ENCODE data around the gene SLC12A4.
A peak's percentile ranks its signal among the peaks of the same experiment; 100 is the strongest.
"Not testable (repeated sequence)": the region's sequence is repeated elsewhere in the genome, so short reads cannot be mapped to it uniquely, and the experiment has no call there.

The SLC12A4 gene

DNA sequence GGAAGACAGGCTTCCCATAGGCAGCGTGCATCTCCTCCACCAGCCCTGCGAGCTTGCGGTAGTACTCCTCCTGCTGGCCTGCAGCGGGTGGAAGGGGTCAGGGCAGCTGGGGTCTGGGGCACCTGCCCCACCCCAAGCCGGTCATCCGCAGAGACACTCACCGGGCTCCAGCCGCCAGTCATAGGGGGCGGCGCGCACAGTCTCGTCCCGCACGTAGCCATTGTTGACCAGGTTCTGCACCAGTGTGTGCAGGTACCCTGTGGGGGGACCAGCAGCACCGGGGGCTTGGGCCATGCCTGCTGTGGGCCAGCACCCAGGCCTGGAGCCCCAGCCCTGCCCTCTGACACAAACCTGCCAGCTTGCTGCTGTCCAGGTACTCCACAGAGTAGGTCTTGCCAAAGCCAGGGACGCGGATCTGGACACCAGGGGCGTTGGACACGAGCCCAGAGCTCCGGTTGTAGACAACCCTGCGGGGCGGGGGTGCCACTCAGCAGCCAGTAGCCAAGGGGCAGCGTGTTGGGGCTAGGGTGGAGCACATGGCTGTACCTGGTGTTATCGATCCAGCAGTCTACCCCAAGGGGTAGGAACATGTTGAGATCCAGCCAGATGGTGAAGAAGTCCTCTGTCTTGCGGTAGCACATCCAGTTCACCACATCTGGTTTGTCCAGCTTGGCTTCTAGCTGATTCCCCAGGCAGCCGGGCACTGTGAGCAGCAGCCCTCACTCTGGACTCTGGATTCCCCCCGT lies 25.8 kb downstream of the SLC12A4 start:
- no peak for DNase-seq (ENCODE audit: low read depth in 1 of 2, low spot score in 1 of 2)

DNA sequence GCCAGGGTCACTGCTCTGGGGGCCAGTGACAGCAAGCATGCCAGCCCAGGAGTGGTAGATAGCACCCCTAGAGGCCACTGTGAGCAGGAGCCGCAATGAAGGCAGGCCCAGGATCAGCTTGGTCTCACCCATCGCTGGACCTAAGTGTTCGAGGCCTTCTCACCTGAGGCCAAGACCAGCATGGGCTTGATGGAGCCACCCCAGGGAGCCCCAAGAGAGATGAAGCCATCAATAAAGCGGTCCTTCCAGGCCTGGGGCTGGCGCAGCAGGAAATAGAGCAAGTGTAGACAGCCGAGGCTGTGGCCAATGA lies 26.3 kb downstream of the SLC12A4 start:
- no peak for DNase-seq (ENCODE audit: low read depth in 1 of 2, low spot score in 1 of 2)

- DNase-seq (ENCODE audit: low read depth in 1 of 2, low spot score in 1 of 2), result no peak
These were observed 26.8 kb downstream of the SLC12A4 start for GRCh38 chr16:67941469-67942199.

DNA sequence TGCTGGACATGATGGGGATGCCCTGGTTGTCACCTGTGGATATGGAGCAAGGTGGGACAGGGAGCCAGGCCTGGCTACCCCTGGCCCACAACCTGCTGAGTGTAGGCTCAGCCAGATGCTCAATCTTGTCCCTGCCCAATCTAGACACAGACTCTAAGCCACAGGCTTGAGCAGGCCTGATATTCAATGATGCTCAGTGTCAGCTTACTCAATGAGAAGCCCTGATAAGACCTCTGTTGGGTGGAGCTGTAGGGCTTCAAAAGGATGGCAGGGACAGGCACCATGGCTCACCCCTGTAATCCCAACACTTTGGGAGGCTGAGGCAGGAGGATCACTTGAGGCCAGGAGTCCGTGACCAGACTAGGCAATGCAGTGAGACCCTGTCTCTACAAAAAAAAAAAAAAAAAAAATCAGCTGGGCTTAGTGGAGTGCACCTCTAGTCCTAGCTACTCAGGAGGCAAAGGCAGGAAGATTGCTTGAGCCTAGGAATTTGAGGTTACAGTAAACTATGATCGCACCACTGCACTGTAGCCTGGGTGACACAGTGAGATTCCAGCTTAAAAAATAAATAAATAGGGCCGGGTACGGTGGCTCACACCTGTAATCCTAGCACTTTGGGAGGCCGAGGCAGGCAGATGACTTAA lies 27.9 kb downstream of the SLC12A4 start:
- DNase-seq (ENCODE audit: low read depth in 1 of 2, low spot score in 1 of 2), result no peak

GRCh38 chr16:67939507-67940445 lies 28.7 kb downstream of the SLC12A4 start:
- no peak for DNase-seq (ENCODE audit: low read depth in 1 of 2, low spot score in 1 of 2)

GRCh38 chr16:67937713-67938112 lies 30.7 kb downstream of the SLC12A4 start:
- DNase-seq (ENCODE audit: low read depth in 1 of 2, low spot score in 1 of 2), result not testable (repeated sequence)

GRCh38 chr16:67936880-67937605 lies 31.4 kb downstream of the SLC12A4 start:
- peak in 1 of 2 donors; percentile 57 for DNase-seq (ENCODE audit: low read depth in 1 of 2, low spot score in 1 of 2)

DNA sequence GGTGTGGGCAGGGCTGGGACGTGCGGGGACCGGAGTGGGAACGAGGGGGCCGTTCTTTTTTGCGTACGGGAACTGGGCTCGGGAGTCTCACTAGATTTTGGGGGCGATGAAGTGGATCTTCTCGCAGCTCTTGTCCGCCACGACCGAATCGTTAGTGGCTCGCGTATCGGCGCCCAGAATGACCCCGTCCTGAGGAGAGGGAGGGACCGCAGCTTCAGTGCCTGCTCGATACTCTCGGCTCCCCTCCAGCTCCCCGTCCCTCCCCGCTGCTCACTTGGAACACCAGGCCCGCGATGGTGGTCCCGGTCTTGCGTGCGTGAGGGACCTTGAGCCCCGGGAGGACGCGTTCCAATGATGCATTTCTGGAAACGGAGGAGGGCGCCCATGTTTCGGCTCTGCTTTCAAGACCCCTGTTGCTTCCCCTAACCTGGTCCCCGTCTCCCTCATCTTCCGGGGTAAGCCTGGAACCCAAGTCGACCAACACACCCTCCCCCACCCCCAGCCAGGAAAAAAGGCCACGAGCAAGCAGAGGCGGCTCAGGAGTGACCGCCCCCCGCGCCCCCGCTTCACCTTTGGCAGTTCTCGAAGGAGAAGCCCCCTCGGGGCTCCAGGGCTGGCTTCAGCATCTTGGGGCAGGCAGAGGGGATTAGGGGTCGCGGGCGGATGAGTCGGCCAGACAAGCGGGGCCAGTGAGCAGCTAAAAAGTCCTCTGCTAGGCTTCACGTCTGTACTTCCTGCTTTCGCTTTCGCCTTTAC lies 32.1 kb downstream of the SLC12A4 start, which contains the start of gene PSMB10:
PSMB10 (minus strand) TSS at position 727 of the 756 bp plus-strand sequence; CDS start at position 626, 101 bp downstream.
- peak in 1 of 2 donors; percentile 50 for DNase-seq (ENCODE audit: low read depth in 1 of 2, low spot score in 1 of 2)

DNA sequence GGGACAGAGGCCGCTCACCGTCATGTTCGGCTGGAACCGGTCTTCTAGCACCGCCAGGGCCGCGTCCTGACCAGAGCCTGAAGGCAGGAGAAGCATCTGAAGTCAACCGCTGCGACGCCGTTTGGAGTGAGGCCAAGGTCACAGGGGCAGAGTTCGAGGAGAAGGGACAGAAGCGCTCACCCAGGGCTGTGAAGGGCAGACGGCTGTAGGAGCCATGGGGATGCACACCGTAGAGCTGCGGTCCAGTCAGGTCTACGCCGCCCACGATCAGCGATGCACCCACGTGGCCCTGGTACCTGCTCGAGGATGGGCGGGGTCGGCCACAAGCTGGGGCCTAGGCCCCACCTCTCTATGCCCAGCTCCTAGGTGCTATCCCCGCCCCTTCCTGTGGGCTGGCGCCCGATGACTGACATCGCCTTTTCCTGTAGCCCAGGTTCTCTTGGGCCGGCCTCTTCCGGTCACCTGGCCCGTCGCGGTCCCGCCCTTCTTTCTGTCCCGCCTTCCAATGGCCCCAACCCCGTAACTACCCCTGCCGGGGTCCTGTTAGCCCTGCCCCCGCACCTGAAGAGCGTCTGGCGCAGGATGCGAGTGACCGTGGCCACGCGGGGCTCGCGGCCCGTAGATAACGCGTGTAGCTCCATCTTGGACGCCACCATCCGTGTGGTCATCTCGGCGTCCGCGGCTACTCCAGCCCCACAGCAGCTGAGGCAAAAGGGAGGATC lies 32.9 kb downstream of the SLC12A4 start:
- peak; percentile 81 to 92 for DNase-seq (ENCODE audit: low read depth in 1 of 2, low spot score in 1 of 2)

- no peak for DNase-seq (ENCODE audit: low read depth in 1 of 2, low spot score in 1 of 2)
These were observed 33.4 kb downstream of the SLC12A4 start for GRCh38 chr16:67935101-67935401.

GRCh38 chr16:67934306-67935100 lies 33.9 kb downstream of the SLC12A4 start:
- no peak for DNase-seq (ENCODE audit: low read depth in 1 of 2, low spot score in 1 of 2)

DNA sequence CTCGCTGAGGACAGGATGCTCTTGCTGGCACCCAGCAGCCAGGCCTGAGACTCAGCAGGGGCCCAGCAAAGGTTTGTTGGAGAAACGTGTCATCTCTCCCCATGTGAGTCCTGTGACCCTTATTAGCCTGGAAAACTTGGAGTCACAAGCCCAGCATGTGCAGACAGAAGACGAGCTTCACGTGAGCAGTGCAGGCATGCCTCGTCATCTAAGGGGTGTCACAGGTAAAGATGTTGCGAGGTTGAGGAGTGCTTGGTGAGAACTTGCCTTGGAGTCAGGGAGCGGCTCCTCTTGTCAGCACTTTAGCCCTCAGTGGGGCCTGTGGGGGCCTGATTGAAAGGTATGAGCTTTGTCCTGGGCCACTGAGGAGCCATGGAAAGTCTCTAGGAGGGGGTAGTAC lies 34.6 kb downstream of the SLC12A4 start:
- DNase-seq (ENCODE audit: low read depth in 1 of 2, low spot score in 1 of 2), result no peak

GRCh38 chr16:67932462-67932840 lies 36.0 kb downstream of the SLC12A4 start:
- no peak for DNase-seq (ENCODE audit: low read depth in 1 of 2, low spot score in 1 of 2)

GRCh38 chr16:67931712-67932461 lies 36.5 kb downstream of the SLC12A4 start, which contains the start of gene CTRL:
CTRL (minus strand) TSS chr16:67931862; CDS start chr16:67931852, 10 bp downstream.
- DNase-seq (ENCODE audit: low read depth in 1 of 2, low spot score in 1 of 2), result no peak

DNA sequence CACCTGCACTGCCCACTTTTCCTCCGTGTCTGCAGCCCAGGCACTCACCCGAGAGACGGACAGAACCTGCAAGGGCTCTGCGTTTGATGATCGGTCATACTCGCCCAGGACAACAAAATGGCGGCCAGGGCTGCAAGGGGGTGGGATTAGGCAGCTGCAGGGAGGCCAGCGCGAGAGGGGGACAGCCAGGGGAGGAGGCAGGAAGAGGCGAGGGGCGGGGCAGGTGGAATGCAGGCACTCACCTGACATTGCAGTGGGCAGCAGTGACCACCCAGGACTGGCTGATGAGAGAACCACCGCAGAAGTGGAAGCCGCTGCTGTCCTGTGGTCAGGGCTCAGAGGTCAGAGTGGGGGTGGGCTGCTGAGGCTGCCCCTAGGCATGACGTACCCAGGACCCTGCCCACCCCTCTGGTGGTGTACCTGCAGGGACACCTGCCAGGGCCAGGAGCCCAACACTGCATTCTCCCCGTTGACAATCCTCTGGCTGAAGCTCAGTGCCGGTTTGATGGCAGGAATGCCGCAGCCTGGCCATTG lies 37.7 kb downstream of the SLC12A4 start:
- DNase-seq (ENCODE audit: low read depth in 1 of 2, low spot score in 1 of 2), result no peak

DNA sequence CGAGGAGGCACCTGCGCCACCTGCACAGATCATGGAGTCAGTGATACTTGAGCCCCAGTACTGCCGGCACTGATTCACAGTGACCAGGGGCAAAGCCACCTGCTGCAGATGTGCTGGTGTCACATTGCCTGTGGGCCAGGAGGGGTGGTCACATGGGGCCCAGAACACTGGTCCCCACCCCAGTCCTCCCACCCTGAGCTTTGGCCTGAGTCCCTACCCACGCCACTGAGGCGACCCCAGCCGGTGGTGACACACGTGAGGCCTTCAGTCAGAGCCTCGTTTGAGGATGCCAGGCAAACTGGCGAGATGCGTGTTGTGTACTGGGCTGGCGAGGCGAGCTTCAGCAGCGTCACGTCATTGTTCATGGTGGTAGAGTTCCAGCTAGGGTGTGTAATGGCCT lies 38.2 kb downstream of the SLC12A4 start:
- no peak for DNase-seq (ENCODE audit: low read depth in 1 of 2, low spot score in 1 of 2)
